Choroid plexus epithelial cell (primary cell): Measurements from ENCODE around the gene ESR2.

Experiments used
- DNase-seq: peaks from one replicate; pipeline ENCODE4 v3.0.0-alpha.2; 2010; ENCODE audit warnings: low read depth
- H3K4me3 ChIP-seq: 2 replicates; pipeline ENCODE4 v1.5.1; 2011; ENCODE audit warnings: low read depth, mild to moderate bottlenecking, control low read depth, low read length, moderate library complexity
- CTCF ChIP-seq: conservative IDR thresholded peaks from 2 replicates; pipeline ENCODE4 v1.5.1; 2011; ENCODE audit warnings: low read depth, mild to moderate bottlenecking, control low read depth, inconsistent platforms, low read length, moderate library complexity

The ESR2 gene

GRCh38 chr14:64293976-64294671, at the start of gene ESR2:
TSS of gene ESR2 (minus strand) at chr14:64294371. CDS start at chr14:64282985, 11,386 bp downstream.
- H3K4me3 ChIP-seq: peak within 1 kb of the TSS; percentile 55
- peak; percentile 67 for DNase-seq
- peak; percentile 72 for TF ChIP-seq CTCF

GRCh38 chr14:64340560-64341196, 46.5 kb upstream of the ESR2 start:
- no peak for TF ChIP-seq CTCF

GRCh38 chr14:64338616-64339316, 44.6 kb upstream of the ESR2 start:
- TF ChIP-seq CTCF: no peak
- H3K4me3 ChIP-seq: peak overlapping the region; percentile 64
- peak; percentile 99 for DNase-seq

More at GRCh38 chr14:64340560-64341196, 46.5 kb upstream of the ESR2 start:
- DNase-seq: no peak
- no peak overlapping the region for H3K4me3 ChIP-seq

- DNase-seq: peak; percentile 63
- peak; percentile 33 for TF ChIP-seq CTCF
- peak overlapping the region; percentile 64 for H3K4me3 ChIP-seq
Measured at GRCh38 chr14:64337888-64338615, 43.9 kb upstream of the ESR2 start.

- no peak for DNase-seq
- TF ChIP-seq CTCF: no peak
- no peak overlapping the region for H3K4me3 ChIP-seq
Measured at GRCh38 chr14:64329149-64329548, 35.0 kb upstream of the ESR2 start.

GRCh38 chr14:64326502-64326901, 32.3 kb upstream of the ESR2 start:
- peak; percentile 44 for DNase-seq
- TF ChIP-seq CTCF: no peak
- H3K4me3 ChIP-seq: no peak overlapping the region
